ENCODE results near the gene FGF21.
"Not testable (repeated sequence)": the region's sequence is repeated elsewhere in the genome, so short reads cannot be mapped to it uniquely, and the experiment has no call there.

FGF21 gene

DNA sequence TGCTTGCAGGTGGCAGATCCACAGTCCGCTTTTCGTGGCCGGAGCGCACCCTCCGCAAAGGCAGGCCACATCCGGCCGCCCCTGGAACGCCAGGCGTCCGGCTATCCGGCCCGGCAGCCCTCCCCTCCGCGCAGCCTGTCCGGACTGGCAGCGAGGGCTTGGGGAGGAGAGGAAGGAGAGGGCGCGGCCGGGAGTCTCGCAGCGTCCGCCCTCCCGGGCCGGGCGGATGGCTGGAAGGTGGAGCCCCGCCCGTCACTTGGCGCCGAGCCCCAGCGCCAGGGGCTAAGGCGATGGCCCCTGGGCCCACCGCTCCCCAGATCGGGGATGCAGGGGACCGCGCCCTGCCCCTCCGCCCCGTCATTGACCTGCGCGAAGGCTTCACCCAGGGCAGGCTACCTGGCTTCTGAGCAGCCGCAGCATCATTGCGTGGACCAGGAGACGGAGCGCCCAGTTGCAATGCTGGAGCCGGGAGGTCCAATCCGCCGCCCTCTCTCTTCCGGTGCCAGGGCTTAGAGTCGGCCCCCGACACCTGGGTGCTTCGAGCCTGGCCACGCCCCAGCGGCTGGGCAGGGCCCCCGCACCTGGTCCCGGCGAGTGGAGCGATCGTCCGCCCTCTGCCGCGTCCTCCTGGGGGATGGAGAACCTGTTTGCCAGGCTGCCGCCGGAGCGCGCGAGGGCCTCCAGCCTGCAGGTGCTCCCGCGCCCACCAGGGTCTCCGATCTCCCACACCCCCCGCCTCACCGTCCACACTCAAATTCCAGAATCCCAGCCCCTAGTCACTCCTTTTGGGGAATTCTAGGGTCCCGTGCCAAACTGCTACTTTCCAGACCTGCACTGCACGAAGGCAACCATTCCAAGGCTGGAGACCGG, 2.6 kb upstream of the FGF21 start, which contains the start of gene FUT1:
Gene FUT1, minus strand, starts transcription at position 146 of the 870 bp plus-strand sequence. CDS start 1,360 bp downstream, outside the sequence.
- no peak for DNase-seq

DNA sequence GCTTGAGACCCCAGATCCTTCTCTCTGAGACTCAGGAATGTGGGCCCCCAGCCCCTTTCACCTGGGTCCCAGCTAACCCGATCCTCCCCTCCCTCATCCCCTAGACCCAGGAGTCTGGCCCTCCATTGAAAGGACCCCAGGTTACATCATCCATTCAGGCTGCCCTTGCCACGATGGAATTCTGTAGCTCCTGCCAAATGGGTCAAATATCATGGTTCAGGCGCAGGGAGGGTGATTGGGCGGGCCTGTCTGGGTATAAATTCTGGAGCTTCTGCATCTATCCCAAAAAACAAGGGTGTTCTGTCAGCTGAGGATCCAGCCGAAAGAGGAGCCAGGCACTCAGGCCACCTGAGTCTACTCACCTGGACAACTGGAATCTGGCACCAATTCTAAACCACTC, 463 bp downstream of the FGF21 start:
- no peak for DNase-seq

DNA sequence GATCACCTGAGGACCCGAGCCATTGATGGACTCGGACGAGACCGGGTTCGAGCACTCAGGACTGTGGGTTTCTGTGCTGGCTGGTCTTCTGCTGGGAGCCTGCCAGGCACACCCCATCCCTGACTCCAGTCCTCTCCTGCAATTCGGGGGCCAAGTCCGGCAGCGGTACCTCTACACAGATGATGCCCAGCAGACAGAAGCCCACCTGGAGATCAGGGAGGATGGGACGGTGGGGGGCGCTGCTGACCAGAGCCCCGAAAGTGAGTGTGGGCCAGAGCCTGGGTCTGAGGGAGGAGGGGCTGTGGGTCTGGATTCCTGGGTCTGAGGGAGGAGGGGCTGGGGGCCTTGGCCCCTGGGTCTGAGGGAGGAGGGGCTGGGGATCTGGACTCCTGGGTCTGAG, 888 bp downstream of the FGF21 start:
- DNase-seq: no peak

DNA sequence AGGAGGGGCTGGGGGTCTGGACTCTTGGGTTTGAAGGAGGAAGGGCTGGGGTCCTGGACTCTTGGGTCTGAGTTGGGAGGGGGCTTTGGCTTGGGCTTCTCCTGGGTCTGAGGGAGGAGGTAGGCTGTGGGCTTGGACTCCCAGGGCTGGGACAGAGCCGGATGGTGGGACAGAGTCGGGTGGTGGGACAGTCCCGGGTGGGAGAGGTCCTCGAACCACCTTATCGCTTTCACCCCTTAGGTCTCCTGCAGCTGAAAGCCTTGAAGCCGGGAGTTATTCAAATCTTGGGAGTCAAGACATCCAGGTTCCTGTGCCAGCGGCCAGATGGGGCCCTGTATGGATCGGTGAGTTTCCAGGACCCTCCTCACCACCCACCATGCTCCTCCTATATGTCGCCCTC, 1.4 kb downstream of the FGF21 start:
- no peak for DNase-seq

DNA sequence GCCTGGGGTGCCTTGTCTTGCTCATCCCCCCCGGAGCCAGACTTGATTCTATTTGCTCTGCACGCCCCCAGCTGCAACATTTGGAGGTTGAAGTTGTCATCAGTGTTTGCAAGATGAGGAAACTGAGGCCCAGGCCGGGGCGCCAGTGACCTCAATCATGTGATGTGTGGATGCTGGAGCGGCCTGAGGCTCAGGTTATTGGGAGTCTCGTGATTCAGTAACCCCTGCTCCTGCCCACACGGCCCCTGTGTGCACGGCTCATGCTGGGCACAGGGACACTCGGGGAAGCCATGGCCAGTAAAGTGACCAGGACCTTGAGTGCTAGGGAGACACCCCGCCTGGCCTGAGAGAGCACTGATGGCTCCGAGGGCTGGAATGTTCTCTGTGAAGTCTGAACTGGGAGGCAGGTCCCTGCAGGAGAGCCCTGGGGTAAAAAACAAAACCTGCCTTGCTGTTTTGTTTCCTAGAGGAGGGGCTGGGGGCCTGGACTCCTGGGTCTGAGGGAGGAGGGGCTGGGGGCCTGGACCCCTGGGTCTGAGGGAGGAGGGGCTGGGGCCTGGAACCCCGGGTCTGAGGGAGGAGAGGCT, 1.9 kb downstream of the FGF21 start:
- no peak for DNase-seq

DNA sequence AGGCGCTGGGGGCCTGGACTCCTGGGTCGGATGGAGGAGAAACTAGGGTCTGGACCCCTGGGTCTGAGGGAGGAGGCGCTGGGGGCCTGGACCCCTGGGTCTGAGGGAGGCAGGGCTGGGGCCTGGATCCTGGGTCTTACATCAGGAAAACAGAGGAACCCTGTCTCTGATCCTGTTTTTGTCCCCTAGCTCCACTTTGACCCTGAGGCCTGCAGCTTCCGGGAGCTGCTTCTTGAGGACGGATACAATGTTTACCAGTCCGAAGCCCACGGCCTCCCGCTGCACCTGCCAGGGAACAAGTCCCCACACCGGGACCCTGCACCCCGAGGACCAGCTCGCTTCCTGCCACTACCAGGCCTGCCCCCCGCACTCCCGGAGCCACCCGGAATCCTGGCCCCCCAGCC, 2.4 kb downstream of the FGF21 start:
- DNase-seq: no peak

DNA sequence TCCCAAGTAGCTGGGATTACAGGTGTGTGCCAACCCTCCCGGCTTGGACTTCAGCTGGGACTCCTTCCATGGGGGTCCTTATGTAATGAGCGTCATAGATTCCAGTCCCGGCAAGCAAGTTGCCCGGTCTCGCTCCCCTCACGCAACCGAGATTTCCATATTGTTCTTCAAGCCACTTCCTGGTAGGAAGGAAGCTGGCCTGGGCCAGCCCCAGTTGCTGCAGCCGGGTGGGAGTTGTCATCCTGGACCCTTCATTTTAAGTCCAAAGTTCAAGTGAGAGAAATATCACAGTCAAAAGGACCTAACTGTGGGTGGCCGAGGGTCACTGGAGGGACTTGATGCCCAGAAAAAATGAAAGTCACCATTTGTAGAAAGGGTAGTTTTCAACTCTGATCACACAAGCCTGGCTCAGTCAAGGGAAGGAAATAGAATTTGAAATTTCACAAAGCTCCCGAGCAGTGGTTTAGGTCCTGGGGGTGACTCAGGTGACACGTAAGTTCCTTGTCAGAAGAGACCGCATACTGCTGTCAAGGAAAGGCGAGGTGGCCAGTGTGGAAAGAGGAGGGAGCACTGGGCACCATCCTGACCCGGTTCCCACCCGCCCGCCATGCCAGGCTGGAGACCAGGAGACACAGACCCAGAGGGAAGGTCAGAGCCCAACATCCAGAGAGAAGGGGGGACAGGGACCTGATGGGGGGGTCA, 5.3 kb downstream of the FGF21 start:
- no peak for DNase-seq

DNA sequence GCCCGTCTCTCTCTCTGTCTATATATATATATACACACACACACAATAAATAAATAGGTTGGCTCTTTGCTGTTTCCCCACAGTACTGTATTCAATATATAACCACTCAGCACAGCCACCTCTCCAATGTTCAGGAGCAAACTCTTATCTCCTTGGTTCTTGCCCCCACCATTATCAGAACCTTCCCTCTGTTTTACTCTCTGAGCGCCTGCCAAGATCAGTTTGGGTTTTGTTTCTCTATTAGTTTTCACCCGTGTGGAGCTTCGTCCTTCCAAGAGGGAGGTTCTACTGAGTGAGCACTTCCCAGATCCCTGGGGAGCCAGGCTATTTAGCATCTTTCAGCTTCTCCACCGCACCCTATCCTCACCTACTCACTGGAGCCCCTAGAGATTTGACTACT, 10.5 kb downstream of the FGF21 start:
- DNase-seq: not testable (repeated sequence)

DNA sequence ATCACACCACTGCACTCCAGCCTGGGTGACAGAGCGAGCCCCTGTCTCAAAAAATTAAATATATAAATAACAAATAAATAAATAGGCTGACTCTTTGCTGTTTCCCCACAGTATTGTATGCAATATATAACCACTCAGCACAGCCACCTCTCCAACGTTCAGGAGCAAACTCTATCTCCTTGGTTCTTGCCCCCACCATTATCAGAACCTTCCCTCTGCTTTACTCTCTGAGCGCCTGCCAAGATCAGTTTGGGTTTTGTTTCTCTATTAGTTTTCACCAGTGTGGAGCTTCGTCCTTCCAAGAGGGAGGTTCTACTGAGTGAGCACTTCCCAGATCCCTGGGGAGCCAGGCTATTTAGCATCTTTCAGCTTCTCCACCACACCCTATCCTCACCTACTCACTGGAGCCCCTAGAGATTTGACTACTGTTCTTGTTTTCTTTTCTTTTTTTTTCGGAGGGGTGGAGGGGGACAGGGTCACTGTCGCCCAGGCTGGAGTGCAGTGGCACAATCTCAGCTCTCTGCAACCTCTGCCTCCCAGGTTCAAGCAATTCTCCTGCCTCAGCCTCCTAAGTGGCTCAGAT, 12.9 kb downstream of the FGF21 start:
- not testable (repeated sequence) for DNase-seq

DNA sequence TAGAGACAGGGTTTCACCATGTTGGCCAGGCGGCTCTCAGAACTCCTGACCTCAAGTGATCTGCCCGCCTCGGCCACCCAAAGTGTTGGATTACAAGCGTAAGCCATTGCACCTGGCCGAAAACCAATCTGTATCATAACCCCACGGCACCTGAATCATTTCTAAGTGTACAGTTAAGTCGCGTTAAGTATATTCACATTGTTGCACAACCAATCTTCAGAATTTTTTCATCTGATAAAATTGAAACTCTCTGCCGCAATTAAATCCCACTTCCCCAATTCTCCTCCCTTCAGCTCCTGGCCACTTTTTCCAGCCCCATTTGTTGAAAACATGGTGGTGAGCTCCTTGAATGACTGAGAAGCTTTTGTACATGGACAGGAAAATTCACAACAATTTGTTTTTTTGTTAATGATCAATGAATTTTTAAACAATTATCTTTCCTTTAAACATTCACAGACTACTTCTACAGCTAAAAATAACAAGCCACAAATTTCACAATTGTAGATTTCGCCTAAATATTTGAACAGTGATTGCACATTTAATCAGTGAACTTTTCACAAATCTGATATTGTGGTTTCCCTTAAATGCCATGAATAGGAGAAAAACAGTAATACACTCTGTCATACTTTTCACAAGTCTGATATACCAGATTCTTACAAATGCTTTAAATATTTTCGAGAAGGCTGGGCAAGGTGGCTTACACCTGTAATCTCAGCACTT, 13.8 kb downstream of the FGF21 start:
- no peak for DNase-seq

DNA sequence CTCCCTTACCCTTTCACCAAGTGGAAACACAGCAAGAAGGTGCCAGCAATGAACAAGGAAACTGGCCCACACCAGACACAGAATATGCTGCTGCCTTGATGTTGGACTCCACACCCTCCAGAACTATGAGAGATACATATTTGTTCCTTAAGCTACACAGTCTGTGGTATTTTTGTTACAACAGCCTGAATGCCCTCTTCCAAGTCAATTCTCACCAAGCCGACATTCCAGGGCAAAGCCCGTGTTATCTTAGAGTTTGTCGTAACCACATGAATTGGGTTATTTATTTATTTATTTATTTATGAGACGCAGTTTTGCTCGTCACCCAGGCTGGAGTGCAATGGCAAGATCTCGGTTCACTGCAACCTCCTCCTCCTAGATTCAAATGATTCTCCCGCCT, 14.9 kb downstream of the FGF21 start:
- DNase-seq: no peak

DNA sequence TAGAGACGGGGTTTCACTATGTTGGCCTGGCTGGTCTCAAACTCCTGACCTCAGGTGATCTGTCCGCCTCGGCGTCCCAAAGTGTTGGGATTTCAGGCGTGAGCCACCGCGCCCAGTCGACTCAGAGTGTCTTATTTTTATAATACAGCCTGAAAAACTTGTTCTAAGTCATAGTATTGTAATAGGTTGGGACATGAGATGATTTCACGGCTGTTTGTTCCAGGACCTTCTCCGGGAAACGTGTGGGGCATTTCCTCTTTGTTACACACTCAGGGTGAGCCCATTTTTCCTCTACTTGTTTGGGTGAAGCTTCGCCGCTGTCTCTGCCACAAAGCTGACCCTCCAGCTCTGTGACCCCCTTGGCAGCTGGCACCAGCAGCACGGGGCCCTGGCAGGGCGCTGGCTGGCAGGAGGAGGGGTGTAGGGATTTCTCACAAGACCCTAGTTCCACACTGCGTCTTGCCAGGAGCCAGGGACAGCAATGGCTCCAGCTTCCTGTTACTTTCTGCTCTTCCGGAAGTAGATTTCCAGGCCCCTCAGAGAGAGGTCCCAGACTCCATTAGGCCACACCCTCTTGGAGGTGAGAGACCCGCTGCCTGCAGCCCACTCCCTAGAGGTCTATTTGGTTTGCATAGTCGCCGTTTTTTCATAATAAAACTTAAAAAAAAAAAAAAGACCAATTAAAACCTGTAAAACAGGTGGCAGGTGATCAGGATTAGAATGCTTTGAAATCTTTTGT, 15.6 kb downstream of the FGF21 start:
- DNase-seq: no peak

DNA sequence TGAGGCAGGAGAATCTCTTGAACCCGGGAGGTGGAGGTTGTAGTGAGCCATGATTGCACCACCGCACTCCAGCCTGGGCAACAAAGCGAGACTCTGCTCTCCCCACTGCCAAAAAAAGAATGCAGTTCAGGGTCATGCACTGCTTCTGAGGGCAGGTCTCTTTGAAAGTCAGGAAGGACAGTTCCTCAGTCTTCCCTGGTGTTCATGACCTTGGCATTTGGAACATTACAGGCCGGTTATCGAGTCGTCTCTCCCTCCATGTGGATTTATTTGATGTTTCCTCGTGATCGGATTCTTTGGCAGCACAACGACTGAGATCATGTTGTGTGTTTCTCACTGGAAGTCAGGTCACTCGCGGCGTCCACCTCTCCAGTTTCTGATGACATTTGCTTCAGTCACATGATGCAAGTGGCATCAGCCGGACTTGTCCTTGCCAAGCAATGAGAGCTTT, 17.2 kb downstream of the FGF21 start:
- DNase-seq: no peak

DNA sequence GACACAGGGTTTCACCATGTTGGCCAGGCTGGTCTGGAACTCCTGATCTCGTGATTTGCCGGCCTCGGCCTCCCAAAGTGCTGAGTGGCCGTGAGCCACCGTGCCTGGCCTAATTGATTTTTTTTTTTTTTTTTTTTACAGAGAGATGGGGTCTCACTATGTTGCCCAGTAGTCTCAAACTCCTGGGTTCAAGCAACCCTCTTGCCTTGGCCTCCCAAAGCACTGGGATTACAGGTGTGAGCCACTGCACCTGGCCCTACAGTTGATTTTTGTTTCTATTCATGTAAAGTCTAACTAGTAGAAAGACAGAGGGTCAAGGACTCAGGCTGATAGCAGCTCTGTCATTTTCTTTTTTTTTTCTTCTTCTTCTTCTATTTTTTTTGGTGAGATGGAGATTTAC, 21.8 kb downstream of the FGF21 start:
- no peak for DNase-seq

DNA sequence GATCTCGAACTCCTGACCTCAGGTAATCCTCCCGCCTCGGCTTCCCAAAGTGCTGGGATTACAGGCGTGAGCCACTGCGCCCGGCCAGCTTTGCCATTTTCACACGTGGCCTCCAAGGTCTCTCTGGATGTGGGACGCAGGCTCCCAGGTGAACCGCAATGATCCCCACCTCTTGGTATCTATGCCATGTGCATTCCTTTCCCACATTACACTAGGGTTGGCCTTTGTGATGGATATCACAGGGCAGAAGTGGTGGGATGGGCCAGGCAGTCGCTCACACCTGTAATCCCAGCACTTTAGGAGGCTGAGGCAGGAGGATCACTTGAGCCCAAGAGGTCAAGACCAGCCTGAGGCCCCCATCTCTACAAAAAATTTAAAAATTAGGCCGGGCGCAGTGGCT, 22.4 kb downstream of the FGF21 start:
- DNase-seq: no peak

DNA sequence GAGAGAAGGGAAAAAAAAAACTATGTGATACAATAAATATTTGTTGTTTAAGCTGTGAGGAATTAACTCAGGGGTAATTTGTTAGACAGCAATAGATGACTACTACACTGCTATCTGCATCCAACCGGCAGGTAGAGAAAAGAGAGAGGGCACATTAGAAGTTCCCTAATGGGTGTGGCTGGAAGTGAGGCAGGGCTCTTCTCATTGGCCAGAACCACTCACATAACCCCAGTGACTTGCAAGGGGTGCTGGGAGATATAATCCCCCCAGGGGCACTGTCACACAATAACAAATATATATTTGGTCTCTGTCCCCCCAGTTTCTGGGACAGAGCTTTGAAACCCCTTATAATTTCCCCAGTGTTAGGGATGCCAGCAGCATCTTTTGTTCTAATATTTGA, 24.3 kb downstream of the FGF21 start:
- DNase-seq: no peak

DNA sequence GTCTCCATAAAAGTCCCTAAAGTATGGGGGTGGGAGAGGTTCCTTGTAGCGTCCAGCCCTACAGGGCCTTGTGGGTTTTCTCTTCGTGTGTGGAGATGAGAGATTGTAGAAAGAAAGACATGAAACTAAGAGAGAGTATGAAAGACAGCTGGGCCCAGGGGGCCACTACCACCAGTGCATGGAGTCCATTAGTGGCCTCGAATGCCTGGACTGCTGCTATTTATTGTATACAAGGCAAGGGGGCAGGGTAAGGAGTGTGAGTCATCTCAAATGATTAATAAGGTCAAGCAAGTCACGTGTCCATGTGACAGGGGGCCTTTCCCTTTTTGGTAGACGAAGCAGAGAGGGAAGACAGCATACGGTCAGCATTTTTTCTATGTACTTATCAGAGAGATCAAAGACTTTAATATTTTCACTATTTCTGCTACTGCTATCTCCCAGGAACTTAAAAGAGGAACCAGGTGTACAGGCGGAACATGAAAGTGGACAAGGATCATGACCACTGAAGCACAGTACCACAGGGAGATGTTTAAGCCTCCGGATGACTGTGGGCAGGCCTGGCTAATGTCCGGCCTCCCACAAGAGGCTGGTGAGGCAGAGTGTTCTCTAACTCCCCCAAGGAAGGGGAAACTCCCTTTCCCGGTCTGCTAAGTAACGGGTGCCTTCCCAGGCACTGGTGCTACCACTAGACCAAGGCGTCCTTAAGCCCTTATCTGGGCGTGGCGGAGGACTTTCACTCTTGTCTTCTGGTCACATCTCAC, 25.5 kb downstream of the FGF21 start:
- DNase-seq: no peak

DNA sequence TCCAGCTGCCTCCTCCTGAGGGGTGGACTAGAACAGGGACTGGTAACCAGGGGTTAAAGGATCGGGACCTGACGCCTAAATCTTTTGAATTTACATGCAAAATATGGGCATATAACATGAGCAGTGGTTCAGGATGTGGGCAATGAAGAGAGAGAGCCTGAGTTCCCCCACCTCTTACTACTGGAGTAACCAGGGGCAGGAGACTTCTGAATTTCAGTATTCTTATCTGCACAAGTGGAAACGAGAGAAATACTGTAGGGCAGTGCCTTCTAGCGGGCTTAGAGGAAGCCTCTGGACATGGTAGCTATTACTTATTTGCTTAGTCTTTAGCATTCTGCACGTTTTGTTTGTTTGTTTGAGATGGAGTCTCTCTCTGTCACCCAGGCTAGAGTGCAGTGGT, 29.2 kb downstream of the FGF21 start:
- no peak for DNase-seq

DNA sequence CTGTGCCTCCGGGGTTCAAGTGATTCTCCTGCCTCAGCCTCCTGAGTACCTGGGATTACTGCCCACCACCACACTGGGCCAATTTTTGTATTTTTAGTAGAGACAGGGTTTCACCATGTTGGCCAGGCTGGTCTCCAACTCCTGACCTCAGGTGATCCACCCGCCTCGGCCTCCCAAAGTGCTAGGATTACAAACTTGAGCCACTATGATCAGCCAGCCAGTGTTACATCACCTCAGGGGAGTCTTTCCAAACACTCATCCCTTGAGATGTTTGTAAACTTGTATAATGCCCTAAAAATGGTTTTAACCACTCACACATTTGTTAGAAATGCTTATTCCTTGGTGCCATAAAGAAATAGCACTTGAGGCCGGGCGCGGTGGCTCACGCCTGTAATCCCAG, 31.1 kb downstream of the FGF21 start:
- not testable (repeated sequence) for DNase-seq

DNA sequence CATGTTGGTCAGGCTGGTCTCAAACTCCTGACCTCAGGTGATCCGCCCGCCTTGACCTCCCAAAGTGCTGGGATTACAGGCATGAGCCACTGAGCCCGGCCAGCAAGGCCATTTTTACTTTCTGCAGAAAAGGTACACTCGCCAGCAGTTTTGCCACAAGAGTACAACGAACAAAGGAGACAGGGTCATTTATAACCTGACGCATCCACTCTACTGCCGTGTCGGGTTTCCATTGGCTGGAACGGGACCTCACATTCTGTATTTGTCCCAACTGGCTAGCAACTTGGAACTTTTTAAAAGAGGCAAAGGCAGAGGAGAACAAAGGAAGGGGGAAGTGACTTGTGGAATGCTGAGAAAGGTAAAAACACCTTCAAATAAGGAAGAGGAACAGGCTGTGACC, 32.0 kb downstream of the FGF21 start:
- DNase-seq: not testable (repeated sequence)

DNA sequence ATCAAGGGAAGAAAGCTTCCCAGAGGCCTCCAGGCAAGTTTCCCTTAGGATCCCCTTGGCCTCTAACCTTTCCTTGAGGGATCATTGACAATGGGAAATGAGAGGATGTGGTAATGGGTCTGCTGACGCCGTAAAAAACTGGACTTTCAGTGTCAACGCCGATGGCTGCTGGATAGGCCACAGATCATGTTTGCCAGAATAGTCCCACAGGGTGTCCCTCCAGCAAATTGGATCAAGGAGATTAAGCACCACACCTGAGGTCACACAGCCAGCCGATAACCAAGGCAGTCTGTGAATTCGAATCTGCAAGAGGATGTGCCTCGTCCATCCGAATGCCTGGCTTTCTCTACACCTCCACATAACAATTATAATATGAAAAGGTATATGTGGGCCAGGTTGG, 37.9 kb downstream of the FGF21 start:
- no peak for DNase-seq

All from femur (tissue), 1 donor.